NB4 (cell line): Measurements from ENCODE around the gene OR6N2.

ENCODE experiments used
- DNase-seq: peaks from one replicate; pipeline ENCODE4 v3.0.0; 2010; ENCODE audit warnings: low read depth
- H3K4me3 ChIP-seq: one replicate; pipeline ENCODE4 v1.5.1; 2011; ENCODE audit warnings: mild to moderate bottlenecking, low read depth, low read length, moderate library complexity
- CTCF ChIP-seq: IDR thresholded peaks from one replicate; pipeline ENCODE4 v1.5.1; 2012; ENCODE audit warnings: low read depth, low read length
- MAX ChIP-seq: IDR thresholded peaks from 2 replicates; pipeline ENCODE4 v1.6.1; 2011; ENCODE audit warnings: low read depth, low read length
- MYC ChIP-seq: IDR thresholded peaks from 2 replicates; pipeline ENCODE4 v1.6.1; 2011; ENCODE audit warnings: low read depth, low read length
- POLR2A ChIP-seq: IDR thresholded peaks from 2 replicates; pipeline ENCODE4 v1.6.1; 2011; ENCODE audit warnings: mild to moderate bottlenecking; ENCODE audit not compliant: insufficient read length; ENCODE audit errors: extremely low read depth

Gene OR6N2

GRCh38 chr1:158798531-158798930 lies 17.5 kb upstream of the OR6N2 start:
- DNase-seq: no peak
- H3K4me3 ChIP-seq: no peak overlapping the region
- no peak for TF ChIP-seq POLR2A
- TF ChIP-seq MAX: no peak
- TF ChIP-seq MYC: no peak
- no peak for TF ChIP-seq CTCF

GRCh38 chr1:158794247-158794646 lies 13.2 kb upstream of the OR6N2 start:
- no peak for TF ChIP-seq POLR2A
- no peak for TF ChIP-seq MYC
- no peak for TF ChIP-seq CTCF
- TF ChIP-seq MAX: no peak
- H3K4me3 ChIP-seq: no peak overlapping the region
- no peak for DNase-seq

- no peak overlapping the region for H3K4me3 ChIP-seq
- peak; percentile 46 for TF ChIP-seq CTCF
- no peak for TF ChIP-seq MAX
- peak; percentile 52 for DNase-seq
These were observed 12.6 kb upstream of the OR6N2 start for GRCh38 chr1:158793604-158794003.

GRCh38 chr1:158771950-158772866 lies 8.8 kb downstream of the OR6N2 start, which contains the start of gene OR6N1:
TSS of gene OR6N1 (minus strand) at chr1:158772195. CDS start at chr1:158766682, 5,513 bp downstream.
- TF ChIP-seq POLR2A (no peak), MAX (no peak), MYC (no peak), CTCF (no peak)
- no peak for DNase-seq
- H3K4me3 ChIP-seq: no peak within 1 kb of the TSS

- H3K4me3 ChIP-seq: no peak within 1 kb of the TSS
- TF ChIP-seq MAX: no peak
- no peak for TF ChIP-seq POLR2A
- DNase-seq: no peak
These were observed 26.6 kb downstream of the OR6N2 start, which contains the start of gene OR6K6 for GRCh38 chr1:158754420-158754819. TSS of gene OR6K6 (plus strand) at chr1:158754720. CDS start at chr1:158754888, 168 bp downstream.

DNA sequence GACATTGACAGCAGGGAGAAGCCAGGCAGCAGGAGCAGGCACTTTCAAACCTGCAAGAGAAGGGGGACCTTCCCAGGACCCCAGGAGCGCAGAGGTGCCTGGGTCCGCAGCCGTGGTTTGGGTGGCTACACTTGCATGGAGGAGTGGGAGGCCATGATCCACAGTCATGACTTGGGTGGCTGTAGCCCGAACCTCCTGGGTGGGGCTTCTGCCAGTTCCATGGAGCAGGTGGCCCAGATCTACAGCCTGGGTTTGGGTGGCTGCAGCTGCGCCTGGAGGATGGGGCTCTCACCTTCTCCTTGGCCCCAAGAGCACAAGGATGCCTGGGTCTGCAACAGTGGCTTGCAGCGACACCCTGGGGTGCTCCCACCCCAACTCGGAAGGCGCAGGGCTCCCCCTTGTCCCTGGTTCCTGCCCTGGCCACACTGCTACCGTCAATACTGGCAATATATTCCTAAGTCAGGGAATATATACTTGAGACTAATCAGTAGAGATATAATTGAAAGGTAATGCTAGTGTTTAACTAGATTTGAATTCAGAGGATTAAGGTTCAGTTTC lies 28.8 kb downstream of the OR6N2 start:
- no peak for DNase-seq
- no peak for TF ChIP-seq CTCF
- no peak overlapping the region for H3K4me3 ChIP-seq
